HepG2 (cell line): ENCODE measurements around the gene EMCN. TPM values are rescaled to one million over a fixed set of nuclear protein-coding genes. Genes with fewer than 3 reads are reported as not detected.

Experiments
- ATAC-seq: fragments of 200-7000 bp; cut with Tn5 transposase; 3 replicates; pipeline ENCODE4 v1.9.1; 2020; ENCODE audit warnings: mild to moderate bottlenecking, moderate library complexity
- BruUV-seq: library from RNA; stranded (reverse); fragments of 400-500 nt; replicated peaks from 2 replicates; lab custom pipeline; 2021; lab: Mats Ljungman, UMichigan
- CTCF ChIA-PET: fragments of 300-600 bp; formaldehyde crosslinking; extraction: SDS; loops from one replicate; lab custom pipeline; 2021; ENCODE audit warnings: low total read pairs, inconsistent platforms, low intra/inter-chr PET ratio; lab: Yijun Ruan, JAX
- POLR2A ChIA-PET: fragments of 350-600 bp; sonication (Branson Sonifier 250); formaldehyde crosslinking; loops from one replicate; lab custom pipeline; 2020; ENCODE audit warnings: antibody characterized with exemption, inconsistent platforms; lab: Yijun Ruan, JAX
- DNase-seq: peaks from one replicate; pipeline ENCODE4 v3.0.0-alpha.2; 2015; ENCODE audit warnings: low spot score
- FAIRE-seq: peaks from 3 replicates; lab custom pipeline; 2011; peaks lifted over from hg19 to GRCh38; lab: Jason Lieb, UNC
- H2AFZ ChIP-seq: one replicate; pipeline ENCODE4 v1.6.1; 2011; ENCODE audit warnings: low read length, inconsistent platforms
- H3K27ac ChIP-seq: fragments of 300-600 bp; 3 replicates; pipeline ENCODE4 v1.8.0; 2011; ENCODE audit warnings: mixed run types, mild to moderate bottlenecking, mixed read lengths, low read length, inconsistent platforms; ENCODE audit not compliant: insufficient read depth; ENCODE audit errors: extremely low read length
- H3K27me3 ChIP-seq, 2 experiments: fragments of 200-600 bp in 1 of 2; 2 replicates in 1 of 2; 3 replicates in 1 of 2; pipeline versions ENCODE4 v1.6.0 to v1.8.0; 2011; ENCODE audit warnings: low read length in 2 of 2, mild to moderate bottlenecking in 2 of 2, moderate library complexity in 2 of 2, inconsistent platforms in 1 of 2; ENCODE audit not compliant: insufficient read depth in 2 of 2, control insufficient read depth in 1 of 2
- H3K36me3 ChIP-seq, 2 experiments: fragments of 200-600 bp in 1 of 2; replicated peaks in 1 of 2; 2 replicates in 1 of 2; 3 replicates in 1 of 2; pipeline versions ENCODE4 v1.5.1 to v1.8.0; 2011; ENCODE audit warnings: low read length in 2 of 2, inconsistent platforms in 1 of 2; ENCODE audit not compliant: insufficient read depth in 2 of 2, control insufficient read depth in 1 of 2
- H3K4me1 ChIP-seq: 2 replicates; pipeline ENCODE4 v1.5.1; 2012; ENCODE audit warnings: low read length, inconsistent platforms; ENCODE audit not compliant: insufficient read depth
- H3K4me2 ChIP-seq: 2 replicates; pipeline ENCODE4 v1.6.0; 2011; ENCODE audit warnings: low read depth, low read length, inconsistent platforms
- H3K4me3 ChIP-seq, 3 experiments: fragments of 200-600 bp in 1 of 3; sonication (generic), shearing (Covaris generic) in 1 of 3; replicated peaks in 1 of 3; 2 replicates each; pipeline ENCODE4 v1.5.1; 2011 to 2016; ENCODE audit warnings: low read length in 3 of 3, inconsistent platforms in 2 of 3, low read depth in 2 of 3, mild to moderate bottlenecking in 2 of 3, control low read depth in 1 of 3, mixed read lengths in 1 of 3; ENCODE audit not compliant: insufficient read depth in 1 of 3
- H3K79me2 ChIP-seq: one replicate; pipeline ENCODE4 v1.6.1; 2011; ENCODE audit warnings: low read length, inconsistent platforms; ENCODE audit not compliant: insufficient read depth
- H3K9ac ChIP-seq: 2 replicates; pipeline ENCODE4 v1.6.0; 2011; ENCODE audit warnings: mild to moderate bottlenecking, low read depth, low read length, inconsistent platforms; ENCODE audit not compliant: insufficient read depth
- H3K9me3 ChIP-seq: 2 replicates; pipeline ENCODE4 v1.5.1; 2012; ENCODE audit warnings: mild to moderate bottlenecking, low read length
- H4K20me1 ChIP-seq: 2 replicates; pipeline ENCODE4 v1.6.0; 2011; ENCODE audit warnings: inconsistent platforms, mild to moderate bottlenecking, low read length, moderate library complexity; ENCODE audit not compliant: insufficient read depth
- ATF7 ChIP-seq, 2 experiments: fragments of 450-650 bp in 1 of 2; sonication (generic) in 1 of 2; formaldehyde crosslinking in 1 of 2; IDR thresholded peaks; 2 replicates each; pipeline versions ENCODE4 v1.4.0 to v1.6.1; 2016 to 2020; ENCODE audit warnings: antibody characterized with exemption in 1 of 2, mild to moderate bottlenecking in 1 of 2, missing genetic modification reagents in 1 of 2
- CREB1 ChIP-seq, 2 experiments: fragments of 450-650 bp in 1 of 2; IDR thresholded peaks; 2 replicates each; pipeline ENCODE4 v1.6.1; 2016 to 2017; ENCODE audit warnings: control low read depth in 1 of 2, mild to moderate bottlenecking in 1 of 2, missing compliant biosample characterization in 1 of 2, missing genetic modification characterization in 1 of 2
- SNRNP70 ChIP-seq: fragments of 200-400 bp; formaldehyde crosslinking; IDR thresholded peaks from 2 replicates; pipeline ENCODE4 v1.6.1; 2017; ENCODE audit warnings: mild to moderate bottlenecking, low read depth, low read length, moderate library complexity
- SP1 ChIP-seq, 2 experiments: fragments of 450-650 bp in 1 of 2; sonication (generic) in 1 of 2; formaldehyde crosslinking in 1 of 2; IDR thresholded peaks; 2 replicates each; pipeline versions ENCODE4 v1.4.0 to v1.6.1; 2016 to 2020; ENCODE audit warnings: missing genetic modification reagents in 1 of 2
- SP140L ChIP-seq: sonication (generic); formaldehyde crosslinking; IDR thresholded peaks from 2 replicates; pipeline ENCODE4 v1.4.0; 2020; ENCODE audit warnings: missing genetic modification reagents, borderline replicate concordance
- TOPORS ChIP-seq: sonication (generic); formaldehyde crosslinking; IDR thresholded peaks from 2 replicates; pipeline ENCODE4 v1.8.0; 2023; ENCODE audit warnings: mild to moderate bottlenecking, missing genetic modification reagents
- ZKSCAN1 ChIP-seq: fragments of 150-350 bp; IDR thresholded peaks from 2 replicates; pipeline ENCODE4 v1.6.1; 2014; ENCODE audit warnings: low read length
- ZMAT3 ChIP-seq: sonication (generic); formaldehyde crosslinking; conservative IDR thresholded peaks from 2 replicates; pipeline ENCODE4 v1.7.0; 2021; ENCODE audit warnings: missing genetic modification reagents
- ZNF292 ChIP-seq: sonication (generic); formaldehyde crosslinking; IDR thresholded peaks from 2 replicates; pipeline ENCODE4 v1.8.1; 2022; ENCODE audit warnings: mild to moderate bottlenecking, low read depth, missing genetic modification reagents, borderline replicate concordance
- ZNF567 ChIP-seq: sonication (generic); formaldehyde crosslinking; IDR thresholded peaks from 2 replicates; pipeline ENCODE4 v1.8.1; 2023; ENCODE audit warnings: mild to moderate bottlenecking, missing genetic modification reagents, borderline replicate concordance
- ZNF775 ChIP-seq: sonication (generic); formaldehyde crosslinking; IDR thresholded peaks from 2 replicates; pipeline ENCODE4 v1.4.0; 2020; ENCODE audit warnings: missing genetic modification reagents, mild to moderate bottlenecking, moderate library complexity, borderline replicate concordance
- WGBS: methylation state at CpG from one replicate; pipeline ENCODE4 v1.1.6; 2017; ENCODE audit warnings: low lambda C conversion rate; 5-methylcytosine and 5-hydroxymethylcytosine counted together
- in situ Hi-C: cut with HindIII; loops from 2 replicates; pipeline ENCODE4 v1.10.0; 2017; ENCODE audit warnings: low pct_unique_long_range_greater_than_20kb; ENCODE audit not compliant: extremely low pct_ligation_motif_present
- intact Hi-C: fragments of 100-400 bp; cut with micrococcal nuclease; formaldehyde crosslinking; loops from one replicate; pipeline ENCODE4 v1.10.0; 2022; ENCODE audit not compliant: unreplicated experiment
- polyA plus RNA-seq, 8 experiments: library from polyadenylated mRNA; depleted of rRNA in 3 of 8; stranded (reverse) in 7 of 8; unstranded in 1 of 8; fragments of >200 nt; fragmentation: Illumina TruSeq in 4 of 8; extraction: Trizol in 4 of 8; gene quantifications; 2 replicates each; pipeline versions ENCODE4 v1.2.1 to v1.2.3, GENCODE V29; 2011 to 2016; ENCODE audit warnings: low read depth in 4 of 8, missing spikeins in 1 of 8, mixed read lengths in 1 of 8; ENCODE audit not compliant: insufficient read depth in 1 of 8
- total RNA-seq, 5 experiments: library from RNA; depleted of rRNA; stranded (reverse); fragments of >200 nt; fragmentation: Illumina TruSeq; extraction: Trizol; gene quantifications; 2 replicates each; pipeline ENCODE4 v1.2.3, GENCODE V29; 2016; ENCODE audit warnings: low read depth in 1 of 5
- TF ChIP-seq, protein P1 (sequence below): sonication (generic); formaldehyde crosslinking; IDR thresholded peaks from 2 replicates; pipeline ENCODE4 v1.4.0; 2020; ENCODE audit warnings: missing genetic modification reagents

The EMCN gene
- total and polyA plus RNA-seq, 2 of the 13 experiments (the other 11 are each of a cell fraction or from before 2014, with no cell fraction given) = not detected

DNA sequence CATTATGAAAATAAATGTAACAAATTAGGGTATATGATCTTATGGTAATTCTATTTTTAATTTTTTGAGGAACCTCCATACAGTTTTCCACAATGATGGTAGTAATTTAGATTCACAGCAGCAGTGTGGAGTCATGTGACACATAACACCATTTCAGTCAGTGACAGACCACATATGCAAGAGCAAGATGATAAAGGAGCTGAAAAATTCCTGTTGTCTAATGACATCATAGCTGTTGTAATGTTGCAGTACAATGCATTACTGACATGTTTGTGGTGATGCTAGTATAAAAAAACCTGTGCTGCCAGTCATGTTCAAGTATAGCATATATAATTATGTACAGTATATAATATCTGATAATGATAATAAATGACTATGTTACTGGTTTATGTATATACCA lies 28.5 kb downstream of the EMCN start:
- no peaks in the 10 kb centered on the region for H3K27me3 ChIP-seq
- no TSS peak for BruUV-seq
- DNase-seq (no peak), ATAC-seq (no peak), FAIRE-seq (no peak)
- H3K79me2 ChIP-seq = no peaks in the 10 kb centered on the region
- H3K36me3 ChIP-seq = no peaks in the 10 kb centered on the region
- H2AFZ ChIP-seq = no peak overlapping the region
- no peaks in the 10 kb centered on the region for H3K9me3 ChIP-seq
- H3K9ac ChIP-seq = no peak overlapping the region
- ChIA-PET CTCF (no interaction called here), POLR2A (no interaction called here)
- TF ChIP-seq ZNF775 (CRISPR knock-in tag) (no peak), ATF7 (IDR thresholded peaks at IDR 0.05) (peak; percentile 25; the same call in 1 of the 2 replicates), ATF7 (CRISPR knock-in tag; IDR thresholded peaks at IDR 0.05) (no peak), CREB1 (IDR thresholded peaks at IDR 0.05) (peak; percentile 37), CREB1 (CRISPR knock-in tag; IDR thresholded peaks at IDR 0.05) (no peak)
- intact Hi-C loops = no loop called here
- no peaks in the 10 kb centered on the region for H4K20me1 ChIP-seq
- no peaks in the 10 kb centered on the region for H3K4me1 ChIP-seq
- no peak overlapping the region for H3K4me2 ChIP-seq
- in situ Hi-C loops = no loop called here
- H3K27ac ChIP-seq = no peak overlapping the region
- no peak overlapping the region for H3K4me3 ChIP-seq

DNA sequence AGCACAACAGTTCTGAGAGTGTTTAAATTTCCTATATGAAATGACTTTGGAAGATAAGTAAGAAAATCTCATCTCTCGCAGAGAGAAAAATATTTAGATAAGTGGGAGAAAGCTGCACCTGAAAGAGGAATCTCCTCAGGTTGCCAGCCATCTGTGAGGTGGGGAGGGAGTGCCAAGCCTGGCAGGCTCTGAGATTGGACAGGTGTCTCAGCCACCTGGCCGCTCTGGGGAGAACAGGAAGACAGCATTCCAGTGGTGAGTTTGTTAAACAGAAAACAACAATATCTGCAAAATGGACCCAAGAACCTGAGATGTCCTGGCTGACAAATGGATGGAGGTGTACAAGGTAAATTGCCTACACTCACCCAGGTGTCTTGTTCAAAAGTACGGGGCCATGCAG lies 31.3 kb downstream of the EMCN start:
- TF ChIP-seq ZMAT3 (no peak), SP140L (CRISPR knock-in tag) (no peak), SNRNP70 (no peak), TOPORS (CRISPR knock-in tag) (no peak), ZNF292 (CRISPR knock-in tag) (no peak), ZKSCAN1 (no peak), ZNF567 (no peak), SP1 (IDR thresholded peaks at IDR 0.05) (no peak), SP1 (CRISPR knock-in tag; IDR thresholded peaks at IDR 0.05) (no peak)
- TF ChIP-seq, protein P1, sequence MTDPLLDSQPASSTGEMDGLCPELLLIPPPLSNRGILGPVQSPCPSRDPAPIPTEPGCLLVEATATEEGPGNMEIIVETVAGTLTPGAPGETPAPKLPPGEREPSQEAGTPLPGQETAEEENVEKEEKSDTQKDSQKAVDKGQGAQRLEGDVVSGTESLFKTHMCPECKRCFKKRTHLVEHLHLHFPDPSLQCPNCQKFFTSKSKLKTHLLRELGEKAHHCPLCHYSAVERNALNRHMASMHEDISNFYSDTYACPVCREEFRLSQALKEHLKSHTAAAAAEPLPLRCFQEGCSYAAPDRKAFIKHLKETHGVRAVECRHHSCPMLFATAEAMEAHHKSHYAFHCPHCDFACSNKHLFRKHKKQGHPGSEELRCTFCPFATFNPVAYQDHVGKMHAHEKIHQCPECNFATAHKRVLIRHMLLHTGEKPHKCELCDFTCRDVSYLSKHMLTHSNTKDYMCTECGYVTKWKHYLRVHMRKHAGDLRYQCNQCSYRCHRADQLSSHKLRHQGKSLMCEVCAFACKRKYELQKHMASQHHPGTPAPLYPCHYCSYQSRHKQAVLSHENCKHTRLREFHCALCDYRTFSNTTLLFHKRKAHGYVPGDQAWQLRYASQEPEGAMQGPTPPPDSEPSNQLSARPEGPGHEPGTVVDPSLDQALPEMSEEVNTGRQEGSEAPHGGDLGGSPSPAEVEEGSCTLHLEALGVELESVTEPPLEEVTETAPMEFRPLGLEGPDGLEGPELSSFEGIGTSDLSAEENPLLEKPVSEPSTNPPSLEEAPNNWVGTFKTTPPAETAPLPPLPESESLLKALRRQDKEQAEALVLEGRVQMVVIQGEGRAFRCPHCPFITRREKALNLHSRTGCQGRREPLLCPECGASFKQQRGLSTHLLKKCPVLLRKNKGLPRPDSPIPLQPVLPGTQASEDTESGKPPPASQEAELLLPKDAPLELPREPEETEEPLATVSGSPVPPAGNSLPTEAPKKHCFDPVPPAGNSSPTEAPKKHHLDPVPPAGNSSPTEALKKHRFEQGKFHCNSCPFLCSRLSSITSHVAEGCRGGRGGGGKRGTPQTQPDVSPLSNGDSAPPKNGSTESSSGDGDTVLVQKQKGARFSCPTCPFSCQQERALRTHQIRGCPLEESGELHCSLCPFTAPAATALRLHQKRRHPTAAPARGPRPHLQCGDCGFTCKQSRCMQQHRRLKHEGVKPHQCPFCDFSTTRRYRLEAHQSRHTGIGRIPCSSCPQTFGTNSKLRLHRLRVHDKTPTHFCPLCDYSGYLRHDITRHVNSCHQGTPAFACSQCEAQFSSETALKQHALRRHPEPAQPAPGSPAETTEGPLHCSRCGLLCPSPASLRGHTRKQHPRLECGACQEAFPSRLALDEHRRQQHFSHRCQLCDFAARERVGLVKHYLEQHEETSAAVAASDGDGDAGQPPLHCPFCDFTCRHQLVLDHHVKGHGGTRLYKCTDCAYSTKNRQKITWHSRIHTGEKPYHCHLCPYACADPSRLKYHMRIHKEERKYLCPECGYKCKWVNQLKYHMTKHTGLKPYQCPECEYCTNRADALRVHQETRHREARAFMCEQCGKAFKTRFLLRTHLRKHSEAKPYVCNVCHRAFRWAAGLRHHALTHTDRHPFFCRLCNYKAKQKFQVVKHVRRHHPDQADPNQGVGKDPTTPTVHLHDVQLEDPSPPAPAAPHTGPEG (CRISPR knock-in tag) = no peak
- in situ Hi-C loops = no loop called here
- H2AFZ ChIP-seq = no peak overlapping the region
- no peak overlapping the region for H3K9ac ChIP-seq
- no peaks in the 10 kb centered on the region for H3K27me3 ChIP-seq
- no TSS peak for BruUV-seq
- H3K36me3 ChIP-seq = no peaks in the 10 kb centered on the region
- 2% methylated on average over 3 of the region's 3 CpGs for WGBS
- ATAC-seq = no peak
- ChIA-PET POLR2A (no interaction called here), CTCF (no interaction called here)
- no peaks in the 10 kb centered on the region for H3K9me3 ChIP-seq
- H3K4me3 ChIP-seq = no peak overlapping the region
- no peak overlapping the region for H3K4me2 ChIP-seq
- intact Hi-C loops = no loop called here
- no peaks in the 10 kb centered on the region for H4K20me1 ChIP-seq
- no peak overlapping the region for H3K27ac ChIP-seq
- FAIRE-seq = no peak
- H3K4me1 ChIP-seq = no peaks in the 10 kb centered on the region
- no peak for DNase-seq
- no peaks in the 10 kb centered on the region for H3K79me2 ChIP-seq
